LoVo (cell line): Measurements from ENCODE around the gene KCTD19.

Experiments
- DNase-seq: peaks from one replicate; pipeline ENCODE4 v3.0.0-alpha.2; 2016; ENCODE audit warnings: low spot score

KCTD19 gene

DNA sequence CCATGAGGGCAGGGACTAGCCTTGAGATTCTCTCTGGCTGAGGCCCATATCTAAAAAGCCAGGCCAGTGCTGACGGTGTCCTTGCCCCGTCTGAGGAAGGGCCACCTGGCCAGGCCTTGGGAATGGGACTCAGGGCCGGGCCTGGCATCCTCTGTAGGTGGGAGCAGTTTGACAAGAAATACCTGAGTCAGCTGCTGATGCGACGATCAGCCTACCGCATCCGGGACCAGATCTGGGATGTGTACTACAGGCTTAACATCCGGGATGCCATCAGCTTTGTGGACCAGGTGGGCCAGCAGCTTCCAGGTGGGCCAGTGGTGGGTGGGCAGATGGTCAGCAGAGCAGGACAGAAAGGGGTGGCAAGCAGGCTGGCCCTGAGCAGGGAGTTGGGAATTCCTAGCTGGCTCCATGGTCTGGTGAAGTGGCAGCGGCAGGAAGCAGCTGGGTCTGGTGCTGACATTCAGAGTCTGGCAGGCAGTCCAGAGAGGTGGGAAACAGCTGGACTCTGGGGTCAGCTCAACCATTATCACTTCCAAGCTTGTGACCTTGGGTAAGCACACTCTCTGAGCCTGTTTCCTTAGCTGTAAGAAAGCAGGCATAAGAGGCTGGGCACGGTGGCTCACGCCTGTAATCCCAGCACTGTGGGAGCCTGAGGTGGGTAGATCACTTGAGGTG is 68.2 kb downstream of the KCTD19 start:
- DNase-seq, result no peak

DNA sequence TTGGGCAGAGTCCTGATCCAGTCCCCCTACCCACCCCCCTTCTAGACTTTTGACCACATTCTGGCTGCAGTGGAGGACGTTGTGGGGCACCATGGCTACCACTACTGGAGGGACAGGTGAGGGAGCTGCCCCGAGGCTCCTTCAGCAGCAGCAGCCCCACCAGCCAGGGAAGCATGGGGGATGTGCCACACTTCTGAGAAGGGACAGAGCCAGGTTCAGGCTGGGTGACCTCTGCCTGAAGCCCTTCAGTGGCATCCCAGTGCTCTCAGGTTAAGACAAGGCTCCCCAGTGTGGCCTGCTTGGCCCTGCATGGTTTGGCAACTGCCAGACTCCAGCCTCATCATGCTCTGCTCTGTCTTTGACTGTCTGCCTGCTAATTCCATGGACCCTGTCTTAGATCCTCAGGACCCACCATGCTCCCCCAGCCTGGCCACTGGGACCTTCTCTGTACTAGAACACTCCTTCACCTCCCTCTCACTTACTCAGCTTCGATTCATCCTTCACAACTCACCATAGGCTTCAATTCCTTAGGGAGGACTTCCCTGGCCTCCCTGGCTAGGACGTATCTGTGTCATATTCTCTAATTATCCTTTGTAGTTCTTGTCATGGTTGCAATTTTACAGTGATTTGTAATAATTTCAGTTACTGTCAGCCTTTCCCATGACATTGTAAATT is 68.9 kb downstream of the KCTD19 start:
- no peak for DNase-seq

DNA sequence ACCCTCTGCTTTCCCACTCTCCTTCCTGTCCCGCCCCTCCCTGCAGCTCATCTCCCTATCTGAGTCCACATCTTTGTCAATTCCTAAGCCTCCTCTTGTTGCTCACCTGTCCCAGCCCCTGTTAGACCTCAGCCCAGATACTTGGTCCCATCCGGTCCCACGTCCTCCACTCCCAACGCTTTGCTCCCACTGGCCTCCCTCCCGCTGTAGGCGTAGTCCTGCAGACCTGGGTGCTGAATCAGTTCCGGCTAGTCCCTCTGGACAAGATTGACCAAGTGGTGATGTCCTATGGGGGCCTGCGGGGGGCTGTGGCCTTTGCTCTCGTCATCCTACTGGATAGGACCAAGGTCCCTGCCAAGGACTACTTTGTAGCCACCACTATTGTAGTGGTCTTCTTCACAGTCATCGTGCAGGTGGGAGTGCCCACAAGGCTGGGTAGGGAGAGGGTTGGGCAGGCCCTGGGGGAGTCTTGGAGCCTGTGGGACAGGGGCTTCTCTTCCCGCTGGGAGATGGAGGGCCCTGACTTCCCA is 69.8 kb downstream of the KCTD19 start:
- DNase-seq, result no peak

DNA sequence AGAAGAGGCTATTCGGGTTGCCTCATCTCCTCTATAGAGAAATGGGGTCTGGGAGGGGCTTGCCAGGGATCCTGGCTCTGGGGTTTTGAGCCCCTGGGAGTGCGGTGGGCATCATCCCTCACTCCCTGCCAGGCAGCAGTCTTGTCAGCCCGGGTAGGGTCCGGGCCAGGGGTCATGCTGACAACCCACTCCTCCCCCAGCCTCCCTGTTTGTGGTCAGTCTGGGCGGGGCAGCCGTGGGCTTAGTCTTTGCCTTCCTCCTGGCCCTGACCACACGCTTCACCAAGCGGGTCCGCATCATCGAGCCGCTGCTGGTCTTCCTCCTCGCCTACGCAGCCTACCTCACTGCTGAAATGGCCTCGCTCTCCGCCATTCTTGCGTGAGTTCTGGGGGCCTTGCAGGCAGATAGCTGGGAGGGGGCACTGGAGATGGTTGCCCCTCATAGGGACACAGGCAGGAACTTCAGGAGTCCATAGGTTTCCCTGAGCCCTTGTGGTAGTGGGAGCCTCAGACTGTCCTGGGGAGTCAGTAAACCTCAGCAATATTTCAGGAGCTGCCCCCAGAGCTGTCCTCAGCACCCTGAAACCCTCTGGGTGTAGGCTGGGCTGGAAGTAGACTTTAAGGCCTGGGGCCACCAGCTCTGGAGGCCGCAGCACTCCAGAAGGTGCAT is 70.9 kb downstream of the KCTD19 start:
- DNase-seq, result no peak

DNA sequence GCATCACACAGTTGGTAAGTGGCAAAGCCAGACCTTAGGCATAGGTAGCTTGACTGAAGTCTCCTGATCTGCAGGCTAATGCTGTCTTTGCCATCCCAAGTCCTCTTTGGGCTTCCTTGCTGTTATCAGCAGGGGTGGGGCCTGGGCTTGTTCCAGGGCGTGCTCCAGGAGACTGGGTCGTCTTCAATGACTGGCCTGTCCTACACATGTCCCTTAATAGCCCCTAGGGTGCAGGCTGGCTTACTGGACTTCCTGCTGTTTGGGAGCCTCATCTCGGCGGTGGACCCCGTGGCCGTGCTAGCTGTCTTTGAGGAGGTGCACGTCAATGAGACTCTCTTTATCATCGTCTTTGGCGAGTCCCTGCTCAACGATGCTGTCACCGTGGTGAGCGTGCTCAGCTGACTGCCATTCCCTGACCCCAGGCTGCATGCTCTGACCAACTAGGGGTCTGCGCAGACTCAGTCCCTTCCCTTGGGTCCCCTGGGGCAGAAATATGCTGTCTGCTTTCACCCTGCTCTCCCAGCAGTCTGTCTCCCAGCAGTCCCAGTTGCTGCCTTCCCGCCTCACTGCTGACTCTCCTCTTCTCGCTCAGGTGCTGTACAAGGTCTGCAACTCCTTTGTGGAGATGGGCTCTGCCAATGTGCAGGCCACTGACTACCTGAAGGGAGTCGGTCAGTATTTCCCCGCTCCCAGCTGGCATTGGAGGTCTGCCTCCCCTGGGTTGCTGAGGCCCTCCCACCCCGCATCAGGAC is 71.6 kb downstream of the KCTD19 start:
- no peak for DNase-seq

DNA sequence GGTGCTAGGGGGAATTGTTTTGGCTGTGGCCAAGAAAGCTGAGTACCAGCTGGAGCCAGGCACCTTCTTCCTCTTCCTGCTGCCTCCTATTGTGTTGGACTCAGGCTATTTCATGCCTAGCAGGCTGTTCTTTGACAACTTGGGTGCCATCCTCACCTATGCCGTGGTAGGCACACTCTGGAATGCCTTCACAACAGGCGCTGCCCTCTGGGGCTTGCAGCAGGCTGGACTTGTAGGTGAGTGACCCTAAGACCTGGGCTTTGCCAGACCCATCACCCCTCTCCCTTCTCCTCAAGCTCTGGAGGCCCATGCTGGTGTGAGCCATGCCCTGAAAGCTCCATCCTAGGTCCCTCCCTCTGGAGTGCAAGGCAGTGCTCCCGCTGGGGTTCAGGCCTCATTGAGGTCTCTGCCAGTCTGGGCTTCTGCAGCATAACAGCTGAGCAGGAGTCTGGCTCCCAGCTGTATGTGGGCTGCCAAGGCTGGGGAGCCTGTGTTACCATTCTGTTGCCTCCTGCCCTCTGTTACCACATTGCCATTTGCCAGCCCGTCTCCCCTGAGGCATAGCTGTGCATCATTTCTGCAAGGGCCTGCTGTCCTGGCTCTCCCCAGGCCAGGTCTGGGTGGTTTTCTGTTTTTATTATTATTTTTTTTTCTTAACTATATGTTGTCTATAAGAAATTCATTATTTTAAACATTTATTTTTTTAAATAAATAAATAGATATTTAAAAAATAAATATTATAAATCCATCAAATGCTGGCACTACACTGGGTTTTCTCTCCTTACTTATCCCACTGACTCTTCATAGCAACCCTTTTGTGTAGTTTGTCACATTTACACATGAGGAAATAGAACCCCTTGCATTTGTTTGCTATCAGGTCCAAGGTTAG is 73.7 kb downstream of the KCTD19 start:
- no peak for DNase-seq

DNA sequence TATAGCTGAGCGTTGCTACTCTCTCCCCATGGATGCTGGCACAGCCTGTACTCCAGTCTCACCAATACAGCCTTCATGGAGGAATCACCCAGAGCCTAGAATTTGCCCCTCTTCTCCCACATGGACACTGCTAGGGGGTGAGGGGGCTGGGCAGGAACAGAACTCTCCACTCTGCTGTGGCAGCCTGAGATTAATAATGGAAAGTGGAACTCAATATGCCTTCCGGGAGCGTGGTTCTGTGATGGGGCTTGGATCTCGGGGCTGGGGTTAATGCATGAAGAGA is 76.6 kb downstream of the KCTD19 start:
- no peak for DNase-seq

DNA sequence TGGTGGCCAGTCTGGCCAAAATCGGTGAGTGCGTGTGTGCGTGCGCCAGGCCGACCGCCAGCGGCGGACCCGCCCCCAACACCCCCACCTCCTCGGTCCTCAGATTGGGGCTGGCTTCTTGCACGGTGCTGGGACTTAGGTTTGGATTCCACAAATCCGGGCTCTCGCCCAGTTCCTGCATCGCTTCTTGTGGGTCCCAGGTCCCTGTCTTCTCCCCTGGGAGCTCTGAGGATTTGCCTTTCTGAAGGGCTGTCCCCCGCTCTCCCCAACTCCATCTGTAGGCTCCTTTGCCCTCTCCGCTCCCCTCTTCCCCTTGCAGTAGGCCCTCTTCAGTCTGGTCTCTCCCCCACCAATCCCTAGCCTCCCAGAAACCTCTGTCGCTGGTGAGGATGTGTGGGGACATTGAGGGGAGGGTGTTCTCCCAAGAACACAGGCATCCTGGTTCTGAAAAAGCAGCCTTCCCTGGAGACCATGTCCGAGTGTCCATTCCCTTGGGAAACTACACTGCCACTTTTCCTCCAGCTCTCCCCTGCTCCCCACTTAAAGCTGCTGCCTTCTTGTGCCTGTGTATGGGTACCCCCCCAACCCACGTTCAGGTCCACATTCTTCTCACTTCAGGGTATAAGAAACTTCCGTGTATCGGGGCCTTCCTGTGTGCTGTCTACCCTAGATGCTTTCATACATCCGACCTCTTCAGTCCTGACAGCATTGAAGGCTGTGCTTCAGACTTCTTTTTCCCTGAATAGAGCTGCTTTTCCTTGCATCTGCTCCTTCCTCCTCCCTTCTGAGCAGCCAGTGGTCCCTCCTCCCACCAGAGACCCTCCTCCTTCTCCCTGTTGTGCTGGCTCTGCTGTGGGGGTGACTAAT is 77.1 kb downstream of the KCTD19 start:
- DNase-seq, result no peak

DNA sequence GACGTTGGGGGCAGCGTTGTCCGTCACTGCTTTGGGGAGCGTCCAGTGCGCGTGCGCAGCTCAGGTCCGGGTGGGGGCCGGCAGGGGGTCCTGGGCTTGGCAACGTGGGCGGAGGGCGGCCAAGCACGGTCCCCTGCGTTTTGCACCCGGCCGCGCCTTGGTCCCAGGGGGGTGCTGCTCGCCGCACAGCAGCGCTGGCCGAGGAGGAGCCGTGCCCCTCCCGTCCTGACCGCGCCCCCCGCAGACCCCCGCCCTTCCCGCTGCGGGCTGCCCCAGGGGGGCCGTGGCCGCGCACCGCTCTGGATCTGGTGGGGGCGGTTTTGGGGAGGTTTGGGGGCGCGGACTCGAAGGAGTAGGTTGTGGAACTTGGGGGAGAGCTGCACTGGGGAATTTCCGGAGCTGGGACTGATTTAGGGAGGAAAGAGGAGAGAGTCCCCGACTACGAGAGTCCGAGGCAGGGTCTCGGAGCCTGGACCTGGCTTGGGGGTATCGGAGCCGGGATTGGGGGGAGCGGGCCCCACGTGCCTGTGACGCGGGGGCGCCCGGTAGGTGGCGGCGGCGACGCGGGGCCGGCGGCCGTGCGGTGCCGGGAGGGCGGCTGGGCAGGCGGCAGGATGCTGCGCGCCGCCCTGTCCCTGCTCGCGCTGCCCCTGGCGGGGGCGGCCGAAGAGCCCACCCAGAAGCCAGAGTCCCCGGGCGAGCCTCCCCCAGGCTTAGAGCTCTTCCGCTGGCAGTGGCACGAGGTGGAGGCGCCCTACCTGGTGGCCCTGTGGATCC is 78.0 kb downstream of the KCTD19 start, which contains the start of gene SLC9A5:
TSS of gene SLC9A5 (plus strand) at position 579 of the 777 bp plus-strand sequence. CDS start at position 615, 36 bp downstream.
- peak; percentile 34 for DNase-seq

DNA sequence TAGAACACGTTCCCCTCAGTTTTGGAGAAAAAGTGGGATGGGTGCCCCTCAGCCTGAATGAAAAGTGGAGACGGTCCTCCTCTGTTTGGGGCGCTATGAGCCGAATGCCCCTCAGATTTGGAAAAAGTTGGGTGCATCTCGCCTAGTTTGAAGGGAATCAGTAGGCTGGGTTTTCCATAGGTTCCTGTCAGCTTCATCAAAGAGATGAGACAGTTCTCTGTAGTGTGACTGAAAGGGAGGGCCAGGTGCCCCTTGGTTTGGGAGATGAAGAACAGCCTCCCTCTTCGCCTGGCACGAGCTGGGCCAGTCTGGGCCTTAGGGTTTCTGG is 78.5 kb downstream of the KCTD19 start:
- no peak for DNase-seq

DNA sequence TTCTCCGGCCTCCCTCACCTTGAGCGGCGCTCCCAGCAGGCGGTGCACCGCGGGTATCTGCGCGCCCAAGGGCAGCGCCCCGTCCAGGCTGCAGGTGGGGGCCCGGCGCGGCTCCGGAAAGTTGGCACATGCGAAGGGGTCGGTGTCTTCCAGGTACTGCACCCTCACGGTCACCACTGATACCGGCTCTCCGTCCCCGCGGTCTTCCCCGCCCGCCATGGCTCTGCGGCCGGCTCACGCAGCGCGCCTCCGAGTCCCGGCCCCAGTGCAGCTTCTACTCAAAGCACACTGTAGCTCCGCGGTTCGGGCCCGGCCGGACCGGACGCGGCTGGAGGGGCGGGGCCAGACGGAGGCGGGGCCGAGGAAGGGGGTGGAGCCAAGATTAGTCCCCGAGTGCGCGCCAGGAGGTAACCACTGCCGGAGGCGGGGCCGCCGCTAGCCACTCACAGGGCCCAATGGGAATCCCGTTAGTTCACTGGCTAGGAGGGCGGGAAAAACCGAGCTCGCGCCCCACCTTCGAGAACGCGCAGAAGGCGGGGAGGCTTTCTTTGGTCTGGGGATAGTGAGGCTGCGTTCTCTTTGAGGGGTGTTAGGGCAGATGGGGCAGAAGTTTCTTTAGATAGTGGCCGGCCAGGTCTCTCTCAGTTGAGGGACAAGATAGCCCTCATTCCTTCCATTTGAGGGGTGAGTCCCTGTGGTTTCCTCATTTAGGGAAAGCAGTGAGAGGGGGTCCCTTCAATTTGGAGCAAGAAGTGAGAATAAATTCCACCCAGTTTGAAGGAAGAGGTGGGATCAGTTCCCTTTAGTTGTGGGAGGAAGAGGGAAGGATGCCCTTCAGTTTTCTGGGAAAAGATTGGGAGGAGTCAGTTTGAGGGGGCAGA is 79.1 kb downstream of the KCTD19 start, which contains the start of gene FHOD1:
TSS of gene FHOD1 (minus strand) at position 290 of the 881 bp plus-strand sequence. CDS start at position 219, 71 bp downstream.
- peak; percentile 97 for DNase-seq

DNA sequence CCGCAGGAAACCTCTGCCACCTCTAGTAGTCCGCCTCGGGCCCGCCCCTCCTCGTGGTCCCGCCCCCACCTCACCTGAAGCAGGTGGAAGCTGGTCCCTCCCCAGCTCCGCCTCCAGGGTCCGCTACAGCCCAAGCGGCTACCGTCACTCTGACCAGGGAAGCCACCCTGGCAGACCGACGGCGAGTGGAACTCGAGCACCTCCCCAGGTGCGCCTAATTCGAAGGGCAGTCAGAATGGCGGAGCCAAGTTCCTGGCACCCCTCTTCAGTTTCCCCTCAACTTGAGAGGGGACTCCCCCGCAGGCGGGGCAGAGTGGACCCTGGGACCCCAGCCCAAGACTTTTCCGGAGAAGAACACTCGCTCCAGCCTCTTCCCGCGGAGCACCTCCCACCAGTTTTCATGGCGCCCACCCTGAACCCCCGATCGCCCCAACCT is 79.8 kb downstream of the KCTD19 start:
- peak; percentile 86 for DNase-seq

DNA sequence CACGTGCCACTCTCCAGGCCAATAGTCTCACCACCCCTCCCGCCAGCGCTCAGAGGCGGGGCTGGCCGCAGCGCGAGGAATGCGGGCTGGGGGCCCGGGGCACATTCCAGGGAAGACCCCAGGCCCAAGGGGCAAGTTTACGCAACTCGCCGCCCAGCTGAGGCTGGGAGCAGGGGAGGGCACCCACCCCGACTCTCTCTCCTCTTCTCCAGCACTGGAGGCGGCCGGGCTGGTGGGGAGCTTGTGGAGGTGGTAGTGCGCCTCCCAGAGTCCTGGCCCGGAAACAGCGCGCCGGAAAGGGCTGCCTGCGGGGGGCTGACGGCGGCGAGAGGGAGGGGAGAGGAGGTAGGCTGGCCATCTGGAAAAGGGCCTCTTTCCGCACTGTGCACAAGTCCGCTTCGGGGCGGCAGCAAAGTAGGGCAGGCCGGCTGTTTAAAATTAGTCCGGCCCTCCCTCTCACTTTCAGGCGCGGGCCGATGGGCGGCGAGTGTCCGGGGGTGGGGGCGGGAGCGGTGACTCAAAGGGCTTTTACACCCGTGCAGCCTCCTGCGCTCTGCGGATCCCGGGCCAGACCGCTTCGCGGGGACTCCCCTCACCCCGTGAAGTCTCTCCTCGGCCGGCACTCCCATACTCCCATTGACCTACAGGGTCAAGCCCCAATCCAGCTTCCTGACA is 80.3 kb downstream of the KCTD19 start:
- no peak for DNase-seq

DNA sequence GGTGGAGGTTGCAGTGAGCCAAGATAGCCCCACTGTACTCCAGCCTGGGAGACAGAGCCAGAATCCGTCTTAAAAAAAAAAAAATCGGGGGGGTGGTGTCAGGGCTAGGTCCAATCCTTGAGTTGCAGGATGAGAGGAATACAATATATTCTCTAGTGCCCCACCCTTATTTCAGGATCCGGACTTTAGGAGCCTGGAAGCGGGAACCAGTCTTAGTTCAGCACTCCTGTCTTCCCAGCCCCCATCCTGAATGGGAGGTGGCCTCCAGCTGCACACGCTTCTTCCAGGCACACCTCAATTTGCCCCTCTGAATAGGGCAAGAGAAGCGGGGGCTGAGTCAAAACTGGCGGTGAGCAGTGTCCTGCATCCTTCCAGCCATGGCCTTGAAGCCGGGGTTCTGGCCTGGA is 80.9 kb downstream of the KCTD19 start:
- DNase-seq, result no peak

DNA sequence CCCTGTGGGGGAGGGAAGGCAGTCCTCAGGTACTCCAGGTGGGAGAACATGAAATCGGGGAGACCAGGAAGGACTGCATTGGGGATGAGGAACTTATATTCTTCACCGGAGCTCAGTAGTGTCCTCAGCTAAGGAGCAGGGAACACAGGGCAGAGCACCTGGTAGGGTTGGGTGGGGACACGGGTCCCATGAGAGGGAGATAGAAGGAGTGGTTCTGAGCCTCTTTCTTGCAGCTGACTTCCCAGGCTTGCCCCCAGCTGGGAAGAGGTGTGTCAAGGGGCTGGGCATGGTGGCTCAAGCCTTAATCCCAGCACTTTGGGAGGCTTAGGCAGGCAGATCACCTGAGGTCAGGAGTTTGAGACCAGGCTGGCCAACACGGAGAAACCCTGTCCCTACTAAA is 81.4 kb downstream of the KCTD19 start:
- DNase-seq, result no peak

DNA sequence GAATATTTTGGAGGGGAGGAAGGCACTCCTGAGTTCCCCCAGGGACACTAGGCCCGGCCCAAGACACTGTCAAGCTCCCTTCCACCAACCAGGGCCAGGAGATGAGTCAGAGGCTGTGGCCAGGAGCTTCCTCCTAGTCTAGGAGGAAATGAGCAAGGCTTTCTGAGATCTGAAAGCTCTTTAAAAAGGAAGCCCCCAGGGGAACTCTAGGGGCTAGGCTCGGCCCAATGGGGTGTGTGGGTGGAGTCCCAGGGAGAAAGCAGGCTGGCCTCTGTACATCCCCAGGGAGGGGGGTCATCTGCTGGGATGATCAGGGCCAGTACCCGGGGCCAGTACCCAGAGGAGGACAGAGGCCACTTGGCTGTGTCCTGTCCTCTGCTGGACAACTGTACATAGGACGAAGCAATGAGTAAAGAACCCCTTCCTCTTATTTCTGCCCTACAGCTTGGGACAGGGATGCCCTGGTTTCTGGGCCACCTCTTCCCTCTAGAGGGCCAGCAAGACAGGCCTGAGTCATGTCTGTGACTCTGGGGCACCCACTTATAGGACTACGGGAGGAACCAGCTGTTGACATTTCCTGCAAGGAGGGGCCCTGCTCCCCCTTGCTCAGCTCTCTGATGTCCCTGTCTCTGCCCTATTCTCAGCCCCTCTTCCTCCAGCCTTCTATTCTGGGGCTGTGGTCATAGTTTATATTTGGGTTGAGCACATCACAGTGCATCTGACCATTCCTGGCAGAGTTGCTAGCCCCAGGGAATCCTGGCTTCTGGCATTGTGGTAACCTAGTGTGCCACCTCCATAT is 82.0 kb downstream of the KCTD19 start:
- DNase-seq, result no peak

DNA sequence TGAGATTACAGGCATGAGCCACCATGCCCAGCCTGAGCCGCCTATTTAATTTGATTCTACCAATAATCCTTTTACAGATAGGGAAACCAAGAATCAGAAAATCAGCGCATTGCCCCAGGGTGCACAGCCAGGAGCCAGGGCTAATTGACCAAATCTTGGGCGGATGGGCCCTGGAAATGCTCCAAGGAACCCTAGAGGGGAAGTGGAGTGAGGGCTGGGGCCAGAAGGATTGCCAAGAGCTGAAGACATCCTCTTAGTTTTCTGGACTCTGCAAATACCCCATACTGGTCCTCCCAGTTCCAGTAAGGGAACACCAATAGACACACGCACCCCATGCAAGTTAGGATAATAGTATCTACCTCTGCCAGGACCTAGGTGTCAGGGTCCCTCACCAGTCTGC is 83.1 kb downstream of the KCTD19 start:
- DNase-seq, result no peak
